T-cell (primary cell): ENCODE data around the gene CLK2. TPM values are rescaled to one million over a fixed set of nuclear protein-coding genes. Genes with fewer than 3 reads are reported as not detected.
"Not testable (repeated sequence)": the region's sequence is repeated elsewhere in the genome, so short reads cannot be mapped to it uniquely, and the experiment has no call there.

Experiments
- ATAC-seq, 4 experiments: fragments of 200-7000 bp in 3 of 4; fragments of 150-1000 bp in 1 of 4; cut with Tn5 transposase; replicated peaks in 1 of 4; 1 replicate in 3 of 4; 2 replicates in 1 of 4; pipeline ENCODE4 v1.10.0; 2021; ENCODE audit warnings: moderate library complexity in 3 of 4, mild to moderate bottlenecking in 2 of 4, moderate number of reproducible peaks in 1 of 4
- CTCF ChIA-PET, 2 donors: fragments of 300-600 bp; sonication (Branson Sonifier 250); formaldehyde crosslinking; loops; one replicate each; lab custom pipeline; 2022; ENCODE audit warnings: antibody characterized with exemption in 2 of 2; lab: Charles Lee
- POLR2A ChIA-PET, 2 donors: fragments of 300-600 bp; sonication (Branson Sonifier 250); formaldehyde crosslinking; loops; one replicate each; lab custom pipeline; 2022; ENCODE audit warnings: antibody characterized with exemption in 2 of 2; lab: Charles Lee
- DNase-seq, 35 experiments: peaks; one replicate each; pipeline versions ENCODE4 v3.0.0 to v3.0.0-alpha.2; 2013 to 2023
- H3K27ac ChIP-seq: one replicate; pipeline ENCODE4 v1.5.1; 2013; ENCODE audit warnings: low read length
- H3K27me3 ChIP-seq, 2 experiments: replicated peaks in 1 of 2; 1 replicate in 1 of 2; 2 replicates in 1 of 2; pipeline versions ENCODE4 v1.6.1 to v1.7.0; 2013; ENCODE audit warnings: low read length in 1 of 2, mixed read lengths in 1 of 2; ENCODE audit not compliant: control insufficient read depth in 2 of 2, insufficient read depth in 2 of 2; ENCODE audit errors: extremely low read depth in 1 of 2
- H3K36me3 ChIP-seq, 2 donors: 1 replicate in 1 of 2; 2 replicates in 1 of 2; pipeline versions ENCODE4 v1.6.1 to v1.7.0; 2013; ENCODE audit warnings: low read length in 1 of 2; ENCODE audit not compliant: control insufficient read depth in 2 of 2, insufficient read depth in 1 of 2; ENCODE audit errors: extremely low read depth in 1 of 2
- H3K4me1 ChIP-seq, 2 experiments: 1 replicate in 1 of 2; 2 replicates in 1 of 2; pipeline versions ENCODE4 v1.6.1 to v1.7.0; 2013; ENCODE audit warnings: low read length in 2 of 2, mixed read lengths in 1 of 2; ENCODE audit not compliant: insufficient read depth in 2 of 2, control insufficient read depth in 1 of 2; ENCODE audit errors: extremely low read depth in 1 of 2
- H3K4me3 ChIP-seq, 2 donors: 1 replicate in 1 of 2; 2 replicates in 1 of 2; pipeline versions ENCODE4 v1.5.1 to v1.7.0; 2013; ENCODE audit warnings: mild to moderate bottlenecking in 2 of 2, low read length in 1 of 2, moderate library complexity in 1 of 2; ENCODE audit not compliant: control insufficient read depth in 1 of 2; ENCODE audit errors: extremely low read depth in 1 of 2
- H3K9me3 ChIP-seq: 2 replicates; pipeline ENCODE4 v1.7.0; 2013
- H3K27ac Mint-ChIP-seq, 2 donors: one replicate each; pipeline ENCODE4 v1.8.0; 2020 to 2021; ENCODE audit warnings: mild to moderate bottlenecking in 2 of 2, mixed read lengths in 2 of 2
- H3K27me3 Mint-ChIP-seq, 2 donors: one replicate each; pipeline ENCODE4 v1.8.0; 2021 to 2022; ENCODE audit warnings: mixed read lengths in 2 of 2
- H3K36me3 Mint-ChIP-seq: one replicate; pipeline ENCODE4 v1.8.0; 2021; ENCODE audit warnings: mixed read lengths
- H3K4me1 Mint-ChIP-seq, 3 donors: one replicate each; pipeline ENCODE4 v1.8.0; 2020 to 2022; ENCODE audit warnings: mixed read lengths in 3 of 3, mild to moderate bottlenecking in 1 of 3
- H3K4me3 Mint-ChIP-seq, 3 donors: one replicate each; pipeline ENCODE4 v1.8.0; 2020 to 2022; ENCODE audit warnings: mild to moderate bottlenecking in 3 of 3, mixed read lengths in 3 of 3, moderate library complexity in 3 of 3
- H3K9me3 Mint-ChIP-seq, 3 donors: one replicate each; pipeline ENCODE4 v1.8.0; 2020 to 2022; ENCODE audit warnings: mixed read lengths in 3 of 3
- WGBS: methylation state at CpG from one replicate; pipeline ENCODE4 v1.1.5; 2013; ENCODE audit warnings: missing lambda C conversion rate; ENCODE audit not compliant: insufficient coverage; 5-methylcytosine and 5-hydroxymethylcytosine counted together
- total RNA-seq, 35 experiments: library from RNA in 6 of 35; stranded (reverse) in 6 of 35; fragments of 120-200 nt in 1 of 35; gene quantifications; one replicate each; pipeline versions ENCODE4 v1.2.1 to v1.2.4 and lab custom pipeline; 2013 to 2026

The CLK2 gene
- total RNA-seq, 5 donors from 2014 or later (not counting 1 experiment from before 2014, with no cell fraction given): 76.4 to 123 (median 110) TPM

DNA sequence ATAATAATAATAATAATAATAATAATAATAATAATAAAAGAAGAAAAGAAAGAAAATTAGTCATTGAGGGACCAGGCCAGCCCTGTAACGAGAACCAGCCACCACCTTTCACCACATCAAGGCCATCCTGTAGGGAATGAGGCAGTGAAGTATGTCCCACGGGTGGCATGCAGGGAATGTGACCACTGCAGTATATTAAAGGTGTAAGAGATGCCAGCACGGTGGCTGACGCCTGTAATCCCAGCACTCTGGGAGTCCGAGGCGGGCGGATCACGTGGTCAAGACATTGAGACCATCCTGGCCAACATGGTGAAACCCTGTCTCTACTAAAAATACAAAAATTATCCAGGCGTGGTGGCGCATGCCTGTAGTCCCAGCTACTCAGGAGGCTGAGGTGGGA is 17.7 kb upstream of the CLK2 start:
- H3K36me3 ChIP-seq, H3K27ac ChIP-seq, DNase-seq, POLR2A ChIA-PET, H3K4me1 Mint-ChIP-seq, H3K4me3 Mint-ChIP-seq, H3K4me1 ChIP-seq, H3K4me3 ChIP-seq, CTCF ChIA-PET, H3K36me3 Mint-ChIP-seq, H3K9me3 ChIP-seq, H3K9me3 Mint-ChIP-seq, H3K27ac Mint-ChIP-seq, ATAC-seq: not testable (repeated sequence)
- H3K27me3 Mint-ChIP-seq: peaks cover 13 to 26% of the 10 kb centered on the region in 2 donors
- H3K27me3 ChIP-seq: peaks cover 5 to 45% of the 10 kb centered on the region in 2 experiments
- WGBS: 86% methylated on average over 3 of the region's 10 CpGs

- peaks cover 0 to 16% of the 10 kb centered on the region in 2 experiments for H3K27me3 ChIP-seq
- H3K4me1 ChIP-seq: no peaks in the 10 kb centered on the region
- H3K9me3 Mint-ChIP-seq: no peaks in the 10 kb centered on the region
- ChIA-PET POLR2A (no interaction called here), CTCF (interaction anchor here in 1 of 2 donors (0.6 kb wide), 1 partner anchor 22 kb away, joined by 6 read pairs; no protein-coding TSS in a partner anchor)
- no peak overlapping the region for H3K27ac ChIP-seq
- WGBS: 88% methylated on average over 18 of the region's 21 CpGs
- H3K9me3 ChIP-seq: no peaks in the 10 kb centered on the region
- ATAC-seq (no peak), DNase-seq (no peak)
- no peak overlapping the region for H3K27ac Mint-ChIP-seq
- H3K27me3 Mint-ChIP-seq: peaks cover 0 to 3% of the 10 kb centered on the region in 2 donors
- no peaks in the 10 kb centered on the region for H3K36me3 Mint-ChIP-seq
- H3K4me3 ChIP-seq: no peak overlapping the region
- no peaks in the 10 kb centered on the region for H3K36me3 ChIP-seq
- H3K4me3 Mint-ChIP-seq: no peak overlapping the region
- H3K4me1 Mint-ChIP-seq: no peaks in the 10 kb centered on the region
Observed at GRCh38 chr1:155287987-155288543, 14.8 kb upstream of the CLK2 start.

DNA sequence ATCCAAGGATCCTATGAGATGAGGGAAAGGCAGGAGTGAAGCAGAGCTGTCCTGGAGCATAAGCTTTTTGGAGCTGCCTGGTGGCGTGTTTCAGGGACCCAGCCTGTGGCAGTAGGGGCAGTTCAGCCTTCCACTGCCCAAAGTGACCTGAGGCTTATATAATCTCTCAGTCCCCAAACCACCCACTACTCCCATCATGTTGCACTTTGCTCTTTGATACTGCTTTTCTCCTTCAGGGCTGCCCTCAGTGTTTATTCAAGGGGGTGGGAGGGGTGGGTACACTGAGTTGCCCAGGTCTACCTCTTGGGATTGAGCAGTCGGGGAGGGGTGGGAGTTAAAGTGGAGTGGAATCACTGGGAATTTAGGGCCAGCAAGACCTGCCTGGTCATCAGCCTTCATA is 13.2 kb upstream of the CLK2 start:
- ATAC-seq (no peak), DNase-seq (no peak)
- no peaks in the 10 kb centered on the region for H3K36me3 ChIP-seq
- peaks cover 0 to 9% of the 10 kb centered on the region in 2 experiments for H3K27me3 ChIP-seq
- H3K4me3 Mint-ChIP-seq: no peak overlapping the region
- CTCF ChIA-PET: no interaction called here
- H3K27ac ChIP-seq: no peak overlapping the region
- POLR2A ChIA-PET: no interaction called here
- peaks cover 0 to 3% of the 10 kb centered on the region in 2 donors for H3K27me3 Mint-ChIP-seq
- H3K27ac Mint-ChIP-seq: no peak overlapping the region
- H3K9me3 ChIP-seq: no peaks in the 10 kb centered on the region
- 100% methylated on average over 1 of the region's 2 CpGs for WGBS
- H3K36me3 Mint-ChIP-seq: no peaks in the 10 kb centered on the region
- no peaks in the 10 kb centered on the region for H3K9me3 Mint-ChIP-seq
- no peaks in the 10 kb centered on the region for H3K4me1 ChIP-seq
- no peak overlapping the region for H3K4me3 ChIP-seq
- no peaks in the 10 kb centered on the region for H3K4me1 Mint-ChIP-seq

- no peak overlapping the region for H3K27ac Mint-ChIP-seq
- ChIA-PET POLR2A (no interaction called here), CTCF (no interaction called here)
- peaks cover 0 to 5% of the 10 kb centered on the region in 2 experiments for H3K27me3 ChIP-seq
- no peaks in the 10 kb centered on the region for H3K9me3 Mint-ChIP-seq
- H3K9me3 ChIP-seq: no peaks in the 10 kb centered on the region
- H3K4me1 ChIP-seq: no peaks in the 10 kb centered on the region
- H3K27me3 Mint-ChIP-seq: peaks cover 0 to 3% of the 10 kb centered on the region in 2 donors
- no peaks in the 10 kb centered on the region for H3K4me1 Mint-ChIP-seq
- no peaks in the 10 kb centered on the region for H3K36me3 ChIP-seq
- 97% methylated on average over 17 of the region's 18 CpGs for WGBS
- no peak overlapping the region for H3K4me3 Mint-ChIP-seq
- no peak overlapping the region for H3K4me3 ChIP-seq
- H3K36me3 Mint-ChIP-seq: no peaks in the 10 kb centered on the region
- ATAC-seq (no peak), DNase-seq (no peak)
- no peak overlapping the region for H3K27ac ChIP-seq
Observed at GRCh38 chr1:155285631-155286044, 12.3 kb upstream of the CLK2 start.

GRCh38 chr1:155285063-155285462 is 11.8 kb upstream of the CLK2 start:
- ChIA-PET CTCF (no interaction called here), POLR2A (no interaction called here)
- H3K36me3 ChIP-seq: no peaks in the 10 kb centered on the region
- Mint-ChIP-seq H3K36me3 (no peaks in the 10 kb centered on the region), H3K4me3 (no peak overlapping the region), H3K27ac (no peak overlapping the region), H3K4me1 (no peaks in the 10 kb centered on the region), H3K9me3 (no peaks in the 10 kb centered on the region), H3K27me3 (peaks cover 0 to under 1% of the 10 kb centered on the region in 2 donors)
- DNase-seq (no peak), ATAC-seq (no peak)
- H3K4me1 ChIP-seq: no peaks in the 10 kb centered on the region
- no peak overlapping the region for H3K4me3 ChIP-seq
- H3K27me3 ChIP-seq: peaks cover 0 to 5% of the 10 kb centered on the region in 2 experiments
- H3K9me3 ChIP-seq: no peaks in the 10 kb centered on the region
- H3K27ac ChIP-seq: no peak overlapping the region
- 98% methylated on average over 12 of the region's 14 CpGs for whole genome bisulfite sequencing

DNA sequence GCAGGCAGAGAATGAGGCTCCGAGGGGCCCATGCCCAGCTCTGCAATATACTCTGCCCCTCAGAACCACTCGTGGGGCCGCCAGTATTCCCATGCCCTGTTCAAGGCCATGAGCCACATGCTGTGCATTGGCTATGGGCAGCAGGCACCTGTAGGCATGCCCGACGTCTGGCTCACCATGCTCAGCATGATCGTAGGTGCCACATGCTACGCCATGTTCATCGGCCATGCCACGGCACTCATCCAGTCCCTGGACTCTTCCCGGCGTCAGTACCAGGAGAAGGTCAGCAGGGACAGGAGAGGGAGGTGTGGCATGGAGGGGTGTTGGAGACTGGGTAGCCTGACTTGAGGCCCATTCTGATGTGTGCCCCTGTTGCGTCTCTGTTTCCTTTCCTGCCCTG is 11.2 kb upstream of the CLK2 start:
- ChIA-PET CTCF (no interaction called here), POLR2A (no interaction called here)
- Histone ChIP-seq H3K27me3 (peaks cover 0 to 2% of the 10 kb centered on the region in 2 experiments), H3K27ac (no peak overlapping the region), H3K36me3 (no peaks in the 10 kb centered on the region), H3K9me3 (no peaks in the 10 kb centered on the region), H3K4me1 (no peaks in the 10 kb centered on the region), H3K4me3 (no peak overlapping the region)
- Mint-ChIP-seq H3K9me3 (no peaks in the 10 kb centered on the region), H3K27me3 (no peaks in the 10 kb centered on the region), H3K27ac (no peak overlapping the region), H3K4me3 (no peak overlapping the region), H3K36me3 (no peaks in the 10 kb centered on the region), H3K4me1 (no peaks in the 10 kb centered on the region)
- ATAC-seq: no peak
- no peak for DNase-seq
- 92% methylated on average over 10 of the region's 12 CpGs for WGBS
